Common myeloid progenitor, CD34-positive (primary cell): Measurements from ENCODE around the gene TRAF3.
"Not testable (repeated sequence)": the region's sequence is repeated elsewhere in the genome, so short reads cannot be mapped to it uniquely, and the experiment has no call there.

Experiments
- CTCF ChIA-PET: fragments of 350-600 bp; sonication (Branson Sonifier 250); formaldehyde crosslinking; loops from one replicate; lab custom pipeline; 2021; ENCODE audit warnings: antibody characterized with exemption; lab: Charles Lee
- POLR2A ChIA-PET: fragments of 350-600 bp; sonication (Branson Sonifier 250); formaldehyde crosslinking; loops from one replicate; lab custom pipeline; 2021; ENCODE audit warnings: antibody characterized with exemption; lab: Charles Lee
- DNase-seq, 3 donors: peaks; one replicate each; pipeline versions ENCODE4 v3.0.0 to v3.0.0-alpha.2; 2013
- H3K27ac ChIP-seq, 2 experiments: 1 replicate in 1 of 2; 2 replicates in 1 of 2; pipeline ENCODE4 v1.7.0; 2013; ENCODE audit warnings: inconsistent platforms in 2 of 2, low read length in 2 of 2, mild to moderate bottlenecking in 2 of 2, low read depth in 1 of 2, moderate library complexity in 1 of 2; ENCODE audit not compliant: severe bottlenecking in 2 of 2, insufficient read depth in 1 of 2, poor library complexity in 1 of 2
- H3K27me3 ChIP-seq, 5 experiments: replicated peaks in 2 of 5; 1 replicate in 3 of 5; 2 replicates in 2 of 5; pipeline versions ENCODE4 v1.6.1 to v1.7.0; 2013; ENCODE audit warnings: low read length in 4 of 5, mild to moderate bottlenecking in 2 of 5, moderate library complexity in 2 of 5, inconsistent platforms in 1 of 5; ENCODE audit not compliant: insufficient read depth in 5 of 5, control insufficient read depth in 4 of 5
- H3K36me3 ChIP-seq, 4 experiments: 1 replicate in 2 of 4; 2 replicates in 2 of 4; pipeline versions ENCODE4 v1.6.1 to v1.7.0; 2013; ENCODE audit warnings: low read length in 3 of 4, control low read depth in 1 of 4, mild to moderate bottlenecking in 1 of 4; ENCODE audit not compliant: control insufficient read depth in 4 of 4, insufficient read depth in 4 of 4
- H3K4me1 ChIP-seq, 4 experiments: 1 replicate in 3 of 4; 2 replicates in 1 of 4; pipeline versions ENCODE4 v1.6.1 to v1.7.1; 2013; ENCODE audit warnings: low read length in 3 of 4, mild to moderate bottlenecking in 3 of 4, control low read depth in 1 of 4, inconsistent platforms in 1 of 4, moderate library complexity in 1 of 4; ENCODE audit not compliant: control insufficient read depth in 4 of 4, insufficient read depth in 4 of 4; ENCODE audit errors: control extremely low read depth in 1 of 4
- H3K4me3 ChIP-seq, 7 experiments: 1 replicate in 4 of 7; 2 replicates in 3 of 7; pipeline versions ENCODE4 v1.5.1 to v1.7.0; 2013; ENCODE audit warnings: mild to moderate bottlenecking in 7 of 7, low read length in 6 of 7, moderate library complexity in 6 of 7, inconsistent platforms in 2 of 7, low read depth in 2 of 7, control low read depth in 1 of 7; ENCODE audit not compliant: insufficient read depth in 4 of 7, control insufficient read depth in 1 of 7; ENCODE audit errors: extremely low read depth in 1 of 7
- H3K9me3 ChIP-seq, 5 experiments: 1 replicate in 4 of 5; 2 replicates in 1 of 5; pipeline versions ENCODE4 v1.6.1 to v1.7.1; 2013; ENCODE audit warnings: low read length in 4 of 5, mild to moderate bottlenecking in 2 of 5, inconsistent platforms in 1 of 5, low read depth in 1 of 5, moderate library complexity in 1 of 5; ENCODE audit not compliant: control insufficient read depth in 4 of 5, insufficient read depth in 2 of 5; ENCODE audit errors: control extremely low read depth in 1 of 5
- WGBS: methylation state at CpG from one replicate; pipeline ENCODE4 v1.1.5; 2013; ENCODE audit not compliant: insufficient coverage; 5-methylcytosine and 5-hydroxymethylcytosine counted together

Gene TRAF3

DNA sequence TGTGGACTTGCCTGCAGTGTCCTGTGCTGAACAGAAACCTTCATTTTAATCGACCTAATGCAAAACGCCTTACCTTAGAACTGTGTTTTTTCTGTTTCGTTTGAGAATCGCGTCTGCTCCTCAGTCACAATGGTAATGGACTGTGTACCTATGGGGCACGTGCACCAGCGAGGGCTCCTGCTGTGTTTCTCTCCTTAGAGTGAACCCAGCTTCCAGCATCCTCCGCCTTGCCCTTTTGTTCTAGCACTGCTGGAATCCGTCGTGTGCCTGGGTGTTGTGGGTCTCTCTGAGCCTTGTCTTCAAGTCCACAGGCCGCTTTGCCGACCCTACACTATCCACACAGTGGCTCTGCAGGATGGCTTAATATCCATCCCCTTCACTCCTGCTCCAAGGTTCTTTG is 148.9 kb downstream of the TRAF3 start:
- CTCF ChIA-PET = no interaction called here
- POLR2A ChIA-PET = no interaction called here
- Histone ChIP-seq H3K27ac (no peak overlapping the region), H3K9me3 (peaks cover 0 to 2% (median 0%) of the 10 kb centered on the region in 5 experiments), H3K36me3 (no peaks in the 10 kb centered on the region), H3K27me3 (peaks cover 4 to 91% (median 44%) of the 10 kb centered on the region in 5 experiments), H3K4me1 (peaks cover 0 to 40% (median 34%) of the 10 kb centered on the region in 4 experiments), H3K4me3 (no peak overlapping the region)
- DNase-seq = no peak
- WGBS = 75% methylated on average over 10 of the region's 12 CpGs

- H3K27ac ChIP-seq, H3K9me3 ChIP-seq, H3K36me3 ChIP-seq, H3K4me3 ChIP-seq, DNase-seq, POLR2A ChIA-PET, CTCF ChIA-PET: not testable (repeated sequence)
- WGBS = no CpG with 5 or more reads among the region's 10 CpGs
- Histone ChIP-seq H3K4me1 (peaks cover 0 to 40% (median 34%) of the 10 kb centered on the region in 4 experiments), H3K27me3 (peaks cover 4 to 91% (median 49%) of the 10 kb centered on the region in 5 experiments)
These were observed 149.6 kb downstream of the TRAF3 start for GRCh38 chr14:102926840-102927239.

DNA sequence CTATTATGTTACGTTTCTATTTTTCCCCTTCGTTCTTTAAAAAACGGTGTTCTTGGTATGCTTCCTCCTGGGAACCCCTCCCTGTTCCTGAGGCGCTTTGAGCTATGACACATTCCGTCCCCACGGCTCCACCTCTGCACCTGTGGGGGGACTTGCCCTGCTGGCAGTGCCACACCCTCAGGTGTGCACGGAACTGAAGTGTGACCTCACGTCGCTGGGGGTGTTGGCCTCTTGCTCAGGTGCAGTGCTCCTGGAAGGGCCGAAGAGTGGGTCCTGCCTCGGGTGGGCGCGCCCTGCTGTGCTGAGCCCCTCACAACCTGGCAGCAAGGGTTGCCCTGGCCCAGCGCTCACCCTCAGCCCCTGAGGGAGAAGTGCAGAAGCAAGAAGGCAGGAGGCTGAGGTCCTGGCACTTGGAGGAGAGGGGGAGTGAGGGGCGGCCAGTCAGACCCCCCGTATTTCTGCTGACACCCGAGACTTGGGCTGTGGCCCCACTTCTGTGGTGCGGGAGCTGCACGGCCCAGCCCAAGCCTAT is 150.2 kb downstream of the TRAF3 start:
- Histone ChIP-seq H3K4me1 (peaks cover 0 to 40% (median 34%) of the 10 kb centered on the region in 4 experiments), H3K4me3 (peak overlapping the region in 5 of 7 experiments; percentile 53 to 78 (median 69)), H3K27ac (no peak overlapping the region), H3K9me3 (no peaks in the 10 kb centered on the region), H3K36me3 (no peaks in the 10 kb centered on the region), H3K27me3 (peaks cover 0 to 87% (median 44%) of the 10 kb centered on the region in 5 experiments)
- POLR2A ChIA-PET = no interaction called here
- no peak for DNase-seq
- CTCF ChIA-PET = no interaction called here
- WGBS = 34% methylated on average over 19 of the region's 19 CpGs

- H3K4me3 ChIP-seq = peak overlapping the region; percentile 40 to 78 (median 69)
- ChIA-PET CTCF (no interaction called here), POLR2A (interaction anchor here (0.5 kb wide), 1 partner anchor 18 kb away, joined by 3 read pairs; no protein-coding TSS in a partner anchor)
- WGBS = 0% methylated on average over 21 of the region's 35 CpGs
- H3K9me3 ChIP-seq = no peaks in the 10 kb centered on the region
- peaks cover 0 to 36% (median 29%) of the 10 kb centered on the region in 4 experiments for H3K4me1 ChIP-seq
- H3K27ac ChIP-seq = no peak overlapping the region
- peaks cover 0 to 2% (median 0%) of the 10 kb centered on the region in 4 experiments for H3K36me3 ChIP-seq
- peak; percentile 34 to 68 (median 59) for DNase-seq
- H3K27me3 ChIP-seq = peaks cover 0 to 82% (median 41%) of the 10 kb centered on the region in 5 experiments
These were observed 150.7 kb downstream of the TRAF3 start for GRCh38 chr14:102927878-102928411.

- H3K27me3 ChIP-seq = peaks cover 0 to 75% (median 34%) of the 10 kb centered on the region in 5 experiments
- 5% methylated on average over 72 of the region's 94 CpGs for WGBS
- peaks cover 0 to 31% (median 25%) of the 10 kb centered on the region in 4 experiments for H3K4me1 ChIP-seq
- no peaks in the 10 kb centered on the region for H3K9me3 ChIP-seq
- peaks cover 0 to 2% (median 1%) of the 10 kb centered on the region in 4 experiments for H3K36me3 ChIP-seq
- H3K27ac ChIP-seq = no peak overlapping the region
- ChIA-PET CTCF (no interaction called here), POLR2A (interaction anchor here (0.5 kb wide), 1 partner anchor 17 kb away, joined by 3 read pairs; no protein-coding TSS in a partner anchor)
- peak overlapping the region; percentile 40 to 78 (median 69) for H3K4me3 ChIP-seq
- DNase-seq = peak; percentile 80 to 90 (median 89)
These were observed 151.4 kb downstream of the TRAF3 start for GRCh38 chr14:102928412-102929240.

DNA sequence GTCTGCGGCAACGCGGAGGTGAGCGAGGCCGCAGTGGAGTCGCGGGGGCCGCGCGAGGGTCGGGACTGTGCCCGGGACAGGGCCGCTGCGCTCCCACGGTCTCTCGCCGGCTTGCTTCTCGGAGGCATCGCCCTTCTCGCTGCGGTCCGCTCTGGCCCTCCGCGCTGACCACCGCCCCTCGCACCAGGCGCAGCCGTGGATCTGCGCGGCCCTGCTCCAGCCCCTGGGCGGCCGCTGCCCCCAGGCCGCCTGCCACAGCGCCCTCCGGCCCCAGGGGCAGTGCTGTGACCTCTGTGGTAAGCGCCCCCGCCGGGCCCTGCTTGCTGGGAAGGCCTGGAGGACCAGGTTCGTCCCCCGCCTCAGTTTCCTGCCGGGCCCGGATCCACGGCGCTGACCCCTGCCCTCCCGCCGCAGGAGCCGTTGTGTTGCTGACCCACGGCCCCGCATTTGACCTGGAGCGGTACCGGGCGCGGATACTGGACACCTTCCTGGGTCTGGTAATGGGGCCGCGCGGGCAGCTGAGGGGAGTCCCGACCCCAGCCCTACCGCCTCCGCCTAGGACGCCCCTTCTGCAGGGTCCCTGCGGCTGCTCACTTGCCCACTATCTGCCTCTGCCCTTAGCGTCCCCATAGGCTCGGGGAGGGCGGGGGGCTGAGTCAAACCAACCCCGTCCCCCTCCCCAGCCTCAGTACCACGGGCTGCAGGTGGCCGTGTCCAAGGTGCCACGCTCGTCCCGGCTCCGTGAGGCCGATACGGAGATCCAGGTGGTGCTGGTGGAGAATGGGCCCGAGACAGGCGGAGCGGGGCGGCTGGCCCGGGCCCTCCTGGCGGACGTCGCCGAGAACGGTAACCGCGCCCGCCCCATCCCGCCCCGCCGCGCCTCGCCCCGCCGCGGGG is 152.2 kb downstream of the TRAF3 start:
- H3K27me3 ChIP-seq = peaks cover 0 to 66% (median 29%) of the 10 kb centered on the region in 5 experiments
- peaks cover 0 to 29% (median 25%) of the 10 kb centered on the region in 4 experiments for H3K4me1 ChIP-seq
- H3K36me3 ChIP-seq = peaks cover 0 to 2% (median 1%) of the 10 kb centered on the region in 4 experiments
- CTCF ChIA-PET = interaction anchor here (1.6 kb wide), 1 partner anchor 235 kb away, joined by 6 read pairs; no protein-coding TSS in a partner anchor
- no peaks in the 10 kb centered on the region for H3K9me3 ChIP-seq
- 5% methylated on average over 91 of the region's 94 CpGs for WGBS
- DNase-seq = peak in 1 of 3 donors; percentile 16
- no peak overlapping the region for H3K27ac ChIP-seq
- peak overlapping the region in 5 of 7 experiments; percentile 19 to 78 (median 53) for H3K4me3 ChIP-seq
- POLR2A ChIA-PET = no interaction called here
